Coronary artery (tissue), 2 donors: Measurements from ENCODE around the gene TAP2.
A peak's percentile ranks its signal among the peaks of the same experiment; 100 is the strongest.

Experiments
- DNase-seq: peaks from one replicate; pipeline ENCODE4 v3.0.0-alpha.2; 2017; ENCODE audit warnings: low spot score
- H3K27ac ChIP-seq, 2 donors: fragments of 200-600 bp; sonication (generic); one replicate each; pipeline ENCODE4 v1.5.1; 2016 to 2019
- H3K4me3 ChIP-seq: fragments of 200-600 bp; sonication (generic); 2 replicates; pipeline ENCODE4 v1.5.1; 2016; ENCODE audit warnings: mild to moderate bottlenecking, moderate library complexity
- TF ChIP-seq, protein P1 (sequence below): fragments of 200-600 bp; sonication (generic); IDR thresholded peaks from one replicate; pipeline ENCODE4 v1.5.1; 2019; ENCODE audit warnings: antibody characterized with exemption

TAP2 gene

GRCh38 chr6:32842021-32842650 is 3.6 kb upstream of the TAP2 start:
- H3K4me3 ChIP-seq, result no peak overlapping the region
- H3K27ac ChIP-seq, result peak overlapping the region in 1 of 2 donors; percentile 3
- TF ChIP-seq, protein P1, sequence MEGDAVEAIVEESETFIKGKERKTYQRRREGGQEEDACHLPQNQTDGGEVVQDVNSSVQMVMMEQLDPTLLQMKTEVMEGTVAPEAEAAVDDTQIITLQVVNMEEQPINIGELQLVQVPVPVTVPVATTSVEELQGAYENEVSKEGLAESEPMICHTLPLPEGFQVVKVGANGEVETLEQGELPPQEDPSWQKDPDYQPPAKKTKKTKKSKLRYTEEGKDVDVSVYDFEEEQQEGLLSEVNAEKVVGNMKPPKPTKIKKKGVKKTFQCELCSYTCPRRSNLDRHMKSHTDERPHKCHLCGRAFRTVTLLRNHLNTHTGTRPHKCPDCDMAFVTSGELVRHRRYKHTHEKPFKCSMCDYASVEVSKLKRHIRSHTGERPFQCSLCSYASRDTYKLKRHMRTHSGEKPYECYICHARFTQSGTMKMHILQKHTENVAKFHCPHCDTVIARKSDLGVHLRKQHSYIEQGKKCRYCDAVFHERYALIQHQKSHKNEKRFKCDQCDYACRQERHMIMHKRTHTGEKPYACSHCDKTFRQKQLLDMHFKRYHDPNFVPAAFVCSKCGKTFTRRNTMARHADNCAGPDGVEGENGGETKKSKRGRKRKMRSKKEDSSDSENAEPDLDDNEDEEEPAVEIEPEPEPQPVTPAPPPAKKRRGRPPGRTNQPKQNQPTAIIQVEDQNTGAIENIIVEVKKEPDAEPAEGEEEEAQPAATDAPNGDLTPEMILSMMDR, result no peak
- no peak for DNase-seq

- DNase-seq, result no peak
- no peak overlapping the region for H3K4me3 ChIP-seq
- no peak overlapping the region for H3K27ac ChIP-seq
- TF ChIP-seq, protein P1, result no peak
Observed at GRCh38 chr6:32840604-32841246, 2.2 kb upstream of the TAP2 start.

GRCh38 chr6:32839356-32839755 is 817 bp upstream of the TAP2 start:
- no peak for DNase-seq
- TF ChIP-seq, protein P1, result no peak
- H3K27ac ChIP-seq, result peak overlapping the region; percentile 92 to 97
- no peak overlapping the region for H3K4me3 ChIP-seq

DNA sequence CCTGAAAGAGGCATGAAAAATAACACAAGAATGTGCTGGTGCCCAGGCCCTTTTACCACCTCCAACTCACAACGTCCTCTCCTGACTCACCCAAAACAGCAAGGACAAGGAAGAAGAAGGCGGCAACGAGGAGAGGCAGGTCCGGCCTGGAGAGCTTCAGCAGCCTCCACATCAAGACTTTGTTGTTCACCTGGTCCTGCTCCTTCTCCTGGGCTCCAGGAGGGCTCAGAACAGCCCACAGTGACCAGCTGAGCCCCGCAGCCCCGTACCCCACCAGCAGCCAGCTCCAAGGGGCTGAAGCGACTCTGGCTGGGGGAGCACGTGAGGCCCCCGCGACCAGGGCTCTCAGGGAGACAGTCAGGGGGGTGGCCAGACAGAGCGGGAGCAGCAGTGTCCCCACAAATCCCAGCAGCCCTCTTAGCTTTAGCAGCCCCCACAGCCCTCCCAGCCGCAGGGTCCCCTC is 857 bp downstream of the TAP2 start:
- no peak for DNase-seq
- Histone ChIP-seq H3K4me3 (peak overlapping the region; percentile 83), H3K27ac (peak overlapping the region; percentile 92 to 97)
- TF ChIP-seq, protein P1, result no peak

GRCh38 chr6:32836873-32837272 is 1.7 kb downstream of the TAP2 start:
- no peak overlapping the region for H3K27ac ChIP-seq
- DNase-seq, result no peak
- TF ChIP-seq, protein P1, result no peak
- no peak overlapping the region for H3K4me3 ChIP-seq

GRCh38 chr6:32835167-32835893 is 3.2 kb downstream of the TAP2 start:
- no peak for DNase-seq
- TF ChIP-seq, protein P1, result no peak
- Histone ChIP-seq H3K4me3 (no peak overlapping the region), H3K27ac (no peak overlapping the region)
